HL-60 (cell line): ENCODE measurements around the gene GABPB1.

ENCODE experiments used
- DNase-seq, 2 experiments: peaks; one replicate each; pipeline ENCODE4 v3.0.0-alpha.2; 2010 to 2020; ENCODE audit warnings: low read depth in 1 of 2, low spot score in 1 of 2
- H3K27ac ChIP-seq: fragments of 250-450 bp; sonication (Bioruptor Pico); replicated peaks from 2 replicates; pipeline ENCODE4 v1.5.1; 2020; ENCODE audit warnings: mild to moderate bottlenecking, moderate library complexity
- H3K27me3 ChIP-seq: fragments of 250-450 bp; sonication (Bioruptor Pico); 2 replicates; pipeline ENCODE4 v1.5.1; 2021; ENCODE audit warnings: mild to moderate bottlenecking, moderate library complexity; ENCODE audit not compliant: insufficient read depth, poor library complexity, severe bottlenecking
- H3K4me3 ChIP-seq: replicated peaks from 2 replicates; pipeline ENCODE4 v1.5.1; 2011; ENCODE audit warnings: mild to moderate bottlenecking, control low read depth, low read length; ENCODE audit not compliant: insufficient read depth
- CTCF ChIP-seq: IDR thresholded peaks from one replicate; pipeline ENCODE4 v1.5.1; 2011; ENCODE audit warnings: low read length, control low read depth, inconsistent platforms; ENCODE audit not compliant: insufficient read depth
- GABPA ChIP-seq: IDR thresholded peaks from 2 replicates; pipeline ENCODE4 v1.6.1; 2012; ENCODE audit warnings: low read depth
- POLR2AphosphoS5 ChIP-seq: IDR thresholded peaks from 2 replicates; pipeline ENCODE4 v1.6.1; 2012; ENCODE audit warnings: low read depth
- REST ChIP-seq: IDR thresholded peaks from 2 replicates; pipeline ENCODE4 v1.6.1; 2012; ENCODE audit warnings: low read depth; ENCODE audit not compliant: insufficient replicate concordance
- SPI1 ChIP-seq: IDR thresholded peaks from 2 replicates; pipeline ENCODE4 v1.6.1; 2012; ENCODE audit warnings: low read depth, mild to moderate bottlenecking, borderline replicate concordance

The GABPB1 gene

GRCh38 chr15:50339717-50340116 is 15.3 kb downstream of the GABPB1 start:
- no peak overlapping the region for H3K4me3 ChIP-seq
- DNase-seq = no peak
- no peaks in the 10 kb centered on the region for H3K27me3 ChIP-seq
- H3K27ac ChIP-seq = 0 out of 2 replicates have a peak overlapping the region, but pooled peaks have one; percentile 5
- TF ChIP-seq REST (no peak), CTCF (no peak)

- TF ChIP-seq CTCF = no peak
- TF ChIP-seq GABPA = no peak
- no peak for TF ChIP-seq POLR2AphosphoS5
- no peak for TF ChIP-seq SPI1
- TF ChIP-seq REST = no peak
- DNase-seq = no peak
- no peak overlapping the region for H3K4me3 ChIP-seq
- no peak overlapping the region for H3K27ac ChIP-seq
- H3K27me3 ChIP-seq = no peaks in the 10 kb centered on the region
These were observed 19.7 kb downstream of the GABPB1 start for GRCh38 chr15:50335251-50335650.

- DNase-seq = no peak
- Histone ChIP-seq H3K27me3 (no peaks in the 10 kb centered on the region), H3K27ac (no peak overlapping the region), H3K4me3 (no peak overlapping the region)
- no peak for TF ChIP-seq GABPA
These were observed 21.8 kb downstream of the GABPB1 start for GRCh38 chr15:50333229-50333628.

GRCh38 chr15:50330921-50331320 is 24.1 kb downstream of the GABPB1 start:
- Histone ChIP-seq H3K27ac (no peak overlapping the region), H3K4me3 (no peak overlapping the region), H3K27me3 (no peaks in the 10 kb centered on the region)
- TF ChIP-seq POLR2AphosphoS5 (no peak), SPI1 (no peak), GABPA (no peak), REST (no peak)
- DNase-seq = no peak
